Naive thymus-derived CD4-positive, alpha-beta T cell (primary cell): ENCODE measurements around the gene MLKL. TPM values are rescaled to one million over a fixed set of nuclear protein-coding genes. Genes with fewer than 3 reads are reported as not detected.
A peak's percentile ranks its signal among the peaks of the same experiment; 100 is the strongest.

Experiments
- ATAC-seq: fragments of 150-1000 bp; cut with Tn5 transposase; 2 replicates; pipeline ENCODE4 v1.10.0; 2021; ENCODE audit warnings: mild to moderate bottlenecking, moderate library complexity
- CTCF ChIA-PET: fragments of 350-600 bp; sonication (Branson Sonifier 250); formaldehyde crosslinking; loops from one replicate; lab custom pipeline; 2021; ENCODE audit warnings: antibody characterized with exemption; lab: Charles Lee
- POLR2A ChIA-PET: fragments of 350-600 bp; sonication (Branson Sonifier 250); formaldehyde crosslinking; loops from one replicate; lab custom pipeline; 2021; ENCODE audit warnings: antibody characterized with exemption, inconsistent platforms; lab: Charles Lee
- DNase-seq, 9 donors: peaks; one replicate each; pipeline versions ENCODE4 v3.0.0 to v3.0.0-alpha.2; 2020 to 2022; ENCODE audit warnings: mixed read lengths in 1 of 9
- H3K27ac ChIP-seq: one replicate; pipeline ENCODE4 v1.7.0; 2013; ENCODE audit warnings: mild to moderate bottlenecking, low read depth, low read length, moderate library complexity
- H3K27me3 ChIP-seq, 2 donors: one replicate each; pipeline ENCODE4 v1.7.0; 2013; ENCODE audit warnings: low read length in 2 of 2, mild to moderate bottlenecking in 2 of 2, moderate library complexity in 2 of 2; ENCODE audit not compliant: control insufficient read depth in 2 of 2, insufficient read depth in 2 of 2
- H3K36me3 ChIP-seq, 3 experiments: 1 replicate in 2 of 3; 2 replicates in 1 of 3; pipeline ENCODE4 v1.7.0; 2013; ENCODE audit warnings: low read length in 3 of 3, mild to moderate bottlenecking in 3 of 3, moderate library complexity in 1 of 3; ENCODE audit not compliant: insufficient read depth in 3 of 3, control insufficient read depth in 2 of 3
- H3K4me1 ChIP-seq, 2 donors: one replicate each; pipeline ENCODE4 v1.7.0; 2013; ENCODE audit warnings: low read length in 2 of 2, mild to moderate bottlenecking in 2 of 2, moderate library complexity in 1 of 2; ENCODE audit not compliant: control insufficient read depth in 2 of 2, insufficient read depth in 2 of 2
- H3K4me3 ChIP-seq: 2 replicates; pipeline ENCODE4 v1.7.0; 2013; ENCODE audit warnings: mild to moderate bottlenecking, low read length
- H3K9me3 ChIP-seq, 3 experiments: 1 replicate in 2 of 3; 2 replicates in 1 of 3; pipeline ENCODE4 v1.7.0; 2013; ENCODE audit warnings: low read length in 3 of 3; ENCODE audit not compliant: control insufficient read depth in 2 of 3
- H3K27ac Mint-ChIP-seq, 9 donors: one replicate each; pipeline ENCODE4 v1.8.0; 2020 to 2022; ENCODE audit warnings: mixed read lengths in 9 of 9, mild to moderate bottlenecking in 8 of 9, moderate library complexity in 5 of 9, inconsistent platforms in 2 of 9
- H3K27me3 Mint-ChIP-seq, 5 donors: one replicate each; pipeline ENCODE4 v1.8.0; 2021 to 2022; ENCODE audit warnings: mixed read lengths in 5 of 5, mild to moderate bottlenecking in 1 of 5
- H3K36me3 Mint-ChIP-seq, 5 donors: one replicate each; pipeline ENCODE4 v1.8.0; 2020 to 2022; ENCODE audit warnings: mixed read lengths in 5 of 5, mild to moderate bottlenecking in 3 of 5, inconsistent platforms in 1 of 5
- H3K4me1 Mint-ChIP-seq, 7 donors: one replicate each; pipeline ENCODE4 v1.8.0; 2020 to 2022; ENCODE audit warnings: mixed read lengths in 7 of 7, mild to moderate bottlenecking in 3 of 7, inconsistent platforms in 1 of 7
- H3K4me3 Mint-ChIP-seq, 10 donors: one replicate each; pipeline ENCODE4 v1.8.0; 2020 to 2022; ENCODE audit warnings: mild to moderate bottlenecking in 10 of 10, mixed read lengths in 10 of 10, moderate library complexity in 6 of 10, inconsistent platforms in 2 of 10
- H3K9me3 Mint-ChIP-seq, 11 donors: one replicate each; pipeline ENCODE4 v1.8.0; 2020 to 2022; ENCODE audit warnings: mixed read lengths in 11 of 11, mild to moderate bottlenecking in 4 of 11, inconsistent platforms in 1 of 11, moderate library complexity in 1 of 11
- intact Hi-C, 2 donors: fragments of 100-400 bp; cut with micrococcal nuclease; formaldehyde crosslinking; loops; one replicate each; pipeline ENCODE4 v1.15.1; 2023
- polyA plus RNA-seq, 2 donors: library from polyadenylated mRNA; unstranded; fragments of 300-500 nt; fragmentation: Illumina TruSeq; gene quantifications; one replicate each; pipeline ENCODE4 v1.2.3, GENCODE V29; 2021
- total RNA-seq, 6 experiments: library from RNA in 5 of 6; stranded (reverse) in 5 of 6; gene quantifications; 1 replicate in 5 of 6; 2 replicates in 1 of 6; pipeline ENCODE4 v1.2.3 and lab custom pipeline; 2021 to 2026

The MLKL gene
- total and polyA plus RNA-seq, 7 experiments from 2014 or later: 7.9 to 52.4 (median 36.3) TPM

DNA sequence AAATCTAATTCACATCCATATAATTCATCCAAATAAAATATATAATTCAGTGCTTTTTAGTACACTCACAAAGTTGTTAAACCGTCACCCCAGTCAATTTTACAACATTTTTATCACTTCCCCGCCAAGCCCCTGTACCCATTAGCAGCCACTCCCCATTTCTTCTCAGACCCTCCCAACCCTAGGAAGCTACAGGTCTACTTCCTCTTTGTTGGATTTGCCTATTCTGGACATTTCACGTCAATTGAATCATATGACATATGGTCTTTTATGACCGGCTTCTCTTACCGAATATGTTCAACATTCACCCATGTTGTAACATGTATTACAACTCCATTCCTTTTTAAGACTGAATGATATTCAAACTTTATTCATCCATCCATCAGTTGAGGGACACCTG is 19.9 kb upstream of the MLKL start:
- Histone ChIP-seq H3K27ac (no peak overlapping the region), H3K4me1 (no peaks in the 10 kb centered on the region), H3K36me3 (no peaks in the 10 kb centered on the region), H3K9me3 (no peaks in the 10 kb centered on the region), H3K27me3 (no peaks in the 10 kb centered on the region), H3K4me3 (no peak overlapping the region)
- H3K36me3 Mint-ChIP-seq: no peaks in the 10 kb centered on the region
- no peaks in the 10 kb centered on the region for H3K4me1 Mint-ChIP-seq
- ATAC-seq: no peak
- H3K9me3 Mint-ChIP-seq: no peaks in the 10 kb centered on the region
- ChIA-PET POLR2A (no interaction called here), CTCF (interaction anchor here (0.6 to 1.3 kb wide), 3 partner anchors 9 to 246 kb away, joined by 4 to 7 read pairs (median 5); no protein-coding TSS in a partner anchor)
- peak overlapping the region in 1 of 9 donors; percentile 1 for H3K27ac Mint-ChIP-seq
- peaks cover 0 to 4% (median 0%) of the 10 kb centered on the region in 5 donors for H3K27me3 Mint-ChIP-seq
- intact Hi-C loops: no loop called here
- DNase-seq: no peak
- H3K4me3 Mint-ChIP-seq: no peak overlapping the region

DNA sequence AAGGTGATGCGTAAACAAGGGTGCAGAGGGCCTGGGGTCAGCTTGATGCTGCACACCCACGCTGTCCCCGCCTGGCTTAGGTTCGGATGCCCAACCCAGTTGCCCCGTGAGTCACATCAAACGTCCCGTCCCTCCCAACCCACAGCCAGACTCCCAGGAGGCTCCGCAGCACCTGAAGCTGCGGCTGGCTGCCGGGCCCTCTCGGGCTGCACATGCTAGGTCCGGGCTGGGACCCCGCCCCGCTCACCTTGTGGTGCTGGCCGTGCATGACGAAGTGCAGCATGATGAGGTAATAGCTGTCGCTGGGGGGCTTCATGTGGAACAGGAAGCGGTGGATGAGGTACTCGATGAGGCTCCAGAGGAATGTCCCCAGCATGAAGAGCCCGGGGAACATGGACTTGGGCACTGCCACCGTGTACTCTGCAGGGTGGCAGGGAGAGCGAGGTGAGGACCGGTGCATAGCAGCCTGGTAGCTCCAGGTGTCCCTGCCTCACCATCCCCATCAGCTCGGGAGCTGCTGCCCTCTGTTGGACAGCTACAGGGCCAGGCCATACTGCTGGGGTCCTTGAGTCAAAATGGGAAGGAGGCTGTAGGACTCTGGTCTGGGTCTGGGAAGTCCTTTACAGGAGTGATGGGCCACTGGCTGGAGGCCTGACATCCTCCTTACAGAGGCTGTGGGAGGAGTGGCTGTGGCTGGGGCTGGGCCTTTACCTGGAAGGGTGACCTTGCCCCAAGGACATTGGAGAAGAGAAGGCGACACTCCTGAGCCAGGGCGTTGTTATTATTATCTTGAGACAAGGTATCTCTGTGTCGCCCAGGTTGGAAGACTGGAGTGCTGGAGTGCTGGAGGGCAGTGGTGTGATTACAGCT is 18.3 kb upstream of the MLKL start:
- no peaks in the 10 kb centered on the region for H3K36me3 ChIP-seq
- H3K4me1 ChIP-seq: no peaks in the 10 kb centered on the region
- no peaks in the 10 kb centered on the region for H3K36me3 Mint-ChIP-seq
- no peak overlapping the region for H3K4me3 ChIP-seq
- no peak overlapping the region for H3K27ac Mint-ChIP-seq
- DNase-seq (no peak), ATAC-seq (no peak)
- no peaks in the 10 kb centered on the region for H3K27me3 ChIP-seq
- H3K9me3 ChIP-seq: no peaks in the 10 kb centered on the region
- H3K4me3 Mint-ChIP-seq: no peak overlapping the region
- ChIA-PET CTCF (interaction anchor here (0.8 kb wide), 1 partner anchor 22 kb away, joined by 3 read pairs; no protein-coding TSS in a partner anchor), POLR2A (no interaction called here)
- no peak overlapping the region for H3K27ac ChIP-seq
- intact Hi-C loops: no loop called here
- H3K9me3 Mint-ChIP-seq: no peaks in the 10 kb centered on the region
- no peaks in the 10 kb centered on the region for H3K4me1 Mint-ChIP-seq
- no peaks in the 10 kb centered on the region for H3K27me3 Mint-ChIP-seq

DNA sequence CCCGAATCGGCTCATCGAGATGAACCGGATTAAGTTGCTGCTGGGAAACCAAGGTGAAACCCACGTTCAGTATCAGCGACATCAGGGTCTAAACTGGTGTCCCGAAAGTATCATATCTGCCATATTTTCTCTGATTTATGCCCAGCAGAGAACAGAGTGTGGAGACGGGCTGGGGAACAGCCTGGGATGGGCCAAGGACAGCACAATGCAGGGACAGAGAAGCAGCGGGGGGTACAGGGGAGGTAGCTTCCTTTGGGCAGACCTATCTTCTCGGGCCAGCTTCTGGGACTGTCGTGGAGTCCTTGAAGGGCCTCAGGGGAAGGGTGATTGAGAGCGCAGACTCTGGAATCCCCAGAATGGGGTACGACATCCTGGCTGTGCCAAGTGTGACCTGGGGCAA is 17.5 kb upstream of the MLKL start:
- Mint-ChIP-seq H3K27ac (no peak overlapping the region), H3K4me1 (no peaks in the 10 kb centered on the region), H3K36me3 (no peaks in the 10 kb centered on the region), H3K9me3 (no peaks in the 10 kb centered on the region), H3K4me3 (no peak overlapping the region), H3K27me3 (no peaks in the 10 kb centered on the region)
- Histone ChIP-seq H3K27me3 (no peaks in the 10 kb centered on the region), H3K36me3 (no peaks in the 10 kb centered on the region), H3K9me3 (no peaks in the 10 kb centered on the region), H3K27ac (no peak overlapping the region), H3K4me1 (no peaks in the 10 kb centered on the region), H3K4me3 (no peak overlapping the region)
- DNase-seq (no peak), ATAC-seq (no peak)
- intact Hi-C loops: no loop called here
- ChIA-PET POLR2A (no interaction called here), CTCF (interaction anchor here (0.8 kb wide), 1 partner anchor 21 kb away, joined by 3 read pairs; no protein-coding TSS in a partner anchor)

DNA sequence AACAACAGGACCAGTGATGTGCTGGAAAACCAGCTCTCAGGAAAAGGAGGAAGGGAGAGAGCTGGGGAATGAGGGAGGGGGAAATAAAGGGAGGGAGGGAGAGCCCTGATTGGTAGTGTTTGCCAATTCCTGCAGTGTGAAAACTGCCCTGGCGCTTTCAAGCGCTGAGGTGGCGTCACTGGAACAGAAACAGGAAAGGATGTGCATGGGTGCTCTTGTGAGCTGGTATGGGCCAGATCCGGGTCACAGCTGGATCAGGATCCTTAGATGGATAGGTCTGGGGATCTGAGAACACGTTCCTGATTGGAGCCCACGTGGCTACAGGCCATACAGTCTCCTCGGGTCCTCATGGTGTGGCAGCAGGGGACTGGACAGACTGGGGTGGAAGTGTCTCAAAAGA is 16.7 kb upstream of the MLKL start:
- DNase-seq: no peak
- Mint-ChIP-seq H3K4me3 (no peak overlapping the region), H3K4me1 (no peaks in the 10 kb centered on the region), H3K27ac (no peak overlapping the region), H3K9me3 (no peaks in the 10 kb centered on the region), H3K27me3 (no peaks in the 10 kb centered on the region), H3K36me3 (no peaks in the 10 kb centered on the region)
- no peak overlapping the region for H3K4me3 ChIP-seq
- intact Hi-C loops: no loop called here
- H3K27me3 ChIP-seq: no peaks in the 10 kb centered on the region
- no peaks in the 10 kb centered on the region for H3K36me3 ChIP-seq
- no peak for ATAC-seq
- ChIA-PET CTCF (no interaction called here), POLR2A (no interaction called here)
- H3K9me3 ChIP-seq: no peaks in the 10 kb centered on the region
- H3K4me1 ChIP-seq: no peaks in the 10 kb centered on the region
- H3K27ac ChIP-seq: no peak overlapping the region

DNA sequence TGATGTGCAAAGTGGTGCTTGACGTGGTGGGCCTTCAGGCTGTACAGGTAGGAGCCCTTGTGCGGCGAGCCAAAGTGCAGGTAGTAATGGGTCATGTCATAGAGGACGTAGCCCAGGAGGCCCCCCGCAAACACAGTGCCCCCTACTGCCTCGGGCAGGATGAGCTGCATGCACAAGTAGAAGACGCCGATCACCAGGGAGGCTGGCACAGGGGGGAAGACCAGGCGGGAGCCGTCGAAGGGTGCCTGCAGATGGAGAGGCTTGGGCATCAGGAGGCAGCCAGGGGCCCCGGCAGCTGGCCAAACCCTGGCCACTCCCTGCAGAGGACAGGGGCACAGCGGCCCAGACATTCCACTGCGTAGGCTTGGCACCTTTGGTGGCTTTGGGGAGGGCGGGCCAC is 15.7 kb upstream of the MLKL start:
- Mint-ChIP-seq H3K27ac (no peak overlapping the region), H3K4me3 (no peak overlapping the region), H3K4me1 (no peaks in the 10 kb centered on the region), H3K36me3 (no peaks in the 10 kb centered on the region), H3K9me3 (no peaks in the 10 kb centered on the region), H3K27me3 (no peaks in the 10 kb centered on the region)
- DNase-seq (no peak), ATAC-seq (no peak)
- Histone ChIP-seq H3K9me3 (no peaks in the 10 kb centered on the region), H3K4me1 (no peaks in the 10 kb centered on the region), H3K4me3 (no peak overlapping the region), H3K36me3 (no peaks in the 10 kb centered on the region), H3K27ac (no peak overlapping the region), H3K27me3 (no peaks in the 10 kb centered on the region)
- intact Hi-C loops: no loop called here
- ChIA-PET POLR2A (no interaction called here), CTCF (no interaction called here)

DNA sequence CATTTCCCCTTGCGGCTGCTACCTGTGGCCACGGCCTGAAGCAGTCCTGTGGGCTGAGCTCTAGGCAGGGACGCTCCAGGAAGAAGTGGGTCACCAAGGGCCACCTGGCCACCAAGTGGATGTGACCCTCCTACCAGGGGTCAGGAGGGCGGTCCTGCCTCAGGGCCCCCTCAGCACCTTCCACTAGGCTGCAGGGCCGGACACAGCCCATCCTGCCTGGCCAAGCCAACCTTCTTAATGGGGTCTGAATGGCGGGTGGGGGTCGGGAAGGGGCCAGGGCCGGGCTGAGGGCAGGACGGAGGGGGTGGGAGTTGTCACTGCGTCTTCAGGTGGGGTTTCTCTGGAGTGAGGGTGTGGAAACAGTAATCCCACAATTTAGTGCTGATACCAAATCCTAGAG is 13.2 kb upstream of the MLKL start:
- Mint-ChIP-seq H3K27ac (peak overlapping the region in 1 of 9 donors; percentile 31), H3K4me3 (no peak overlapping the region), H3K36me3 (no peaks in the 10 kb centered on the region), H3K27me3 (no peaks in the 10 kb centered on the region), H3K4me1 (peaks cover 2 to 6% (median 6%) of the 10 kb centered on the region in 7 donors), H3K9me3 (no peaks in the 10 kb centered on the region)
- ATAC-seq (no peak), DNase-seq (no peak)
- H3K4me3 ChIP-seq: no peak overlapping the region
- H3K4me1 ChIP-seq: no peaks in the 10 kb centered on the region
- no peak overlapping the region for H3K27ac ChIP-seq
- ChIA-PET POLR2A (no interaction called here), CTCF (interaction anchor here (1.2 kb wide), 1 partner anchor 223 kb away, joined by 3 read pairs; no protein-coding TSS in a partner anchor)
- H3K9me3 ChIP-seq: no peaks in the 10 kb centered on the region
- no peaks in the 10 kb centered on the region for H3K36me3 ChIP-seq
- H3K27me3 ChIP-seq: no peaks in the 10 kb centered on the region
- intact Hi-C loops: no loop called here

DNA sequence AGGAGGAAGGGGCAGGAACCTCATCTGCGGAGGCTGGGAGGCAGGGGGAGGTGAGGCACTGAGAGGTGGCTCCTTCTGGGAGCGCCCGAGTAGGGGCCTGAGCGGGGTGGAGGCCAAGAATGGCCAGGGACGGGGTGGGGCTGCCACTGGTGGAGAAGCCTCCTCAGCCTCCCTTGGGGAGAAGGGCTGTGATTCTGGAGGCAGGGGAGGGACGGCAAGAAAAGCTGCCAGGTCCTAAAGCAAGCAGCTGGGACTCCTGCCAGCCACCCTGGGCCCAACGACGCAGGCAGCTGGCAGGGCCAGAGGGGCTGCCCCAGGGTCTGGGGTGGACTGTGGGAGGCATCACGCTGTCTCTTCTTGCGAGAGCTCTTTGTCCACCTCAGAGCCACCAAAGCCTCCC is 12.7 kb upstream of the MLKL start:
- Mint-ChIP-seq H3K27ac (no peak overlapping the region), H3K4me3 (no peak overlapping the region), H3K27me3 (peaks cover 0 to 3% (median 0%) of the 10 kb centered on the region in 5 donors), H3K9me3 (no peaks in the 10 kb centered on the region), H3K4me1 (peaks cover 2 to 6% (median 6%) of the 10 kb centered on the region in 7 donors), H3K36me3 (no peaks in the 10 kb centered on the region)
- intact Hi-C loops: no loop called here
- POLR2A ChIA-PET: no interaction called here
- no peak for ATAC-seq
- Histone ChIP-seq H3K36me3 (no peaks in the 10 kb centered on the region), H3K9me3 (no peaks in the 10 kb centered on the region), H3K4me1 (no peaks in the 10 kb centered on the region), H3K27ac (no peak overlapping the region), H3K27me3 (no peaks in the 10 kb centered on the region), H3K4me3 (no peak overlapping the region)
- no peak for DNase-seq
- CTCF ChIA-PET: interaction anchor here (1.1 kb wide), 1 partner anchor 150 kb away, joined by 4 read pairs; no protein-coding TSS in a partner anchor
